ENCODE data around the gene AUTS2. TPM values are rescaled to one million over a fixed set of nuclear protein-coding genes. Genes with fewer than 3 reads are reported as not detected.

The AUTS2 gene
- total and polyA plus RNA-seq, 2 experiments from 2014 or later = 32.0 to 91.0 TPM

- no peak for ATAC-seq
Observed at GRCh38 chr7:70479153-70480021, 881.1 kb downstream of the AUTS2 start.

More at GRCh38 chr7:70479153-70480021, 881.1 kb downstream of the AUTS2 start:
- Mint-ChIP-seq H3K9me3 (no peaks in the 10 kb centered on the region), H3K4me3 (no peak overlapping the region), H3K4me1 (no peaks in the 10 kb centered on the region), H3K27me3 (ENCODE audit: insufficient read depth, low read depth, poor library complexity) (no peaks in the 10 kb centered on the region), H3K36me3 (ENCODE audit: low read depth) (no peaks in the 10 kb centered on the region), H3K27ac (no peak overlapping the region)
- no peak overlapping the region for H2AFZ ChIP-seq
- TF ChIP-seq EZH2 (IDR thresholded peaks at IDR 0.05; ENCODE audit: low read depth, unreplicated experiment) (no peak), ETS1 (IDR thresholded peaks at IDR 0.05) (no peak), STAT1 (IDR thresholded peaks at IDR 0.05; ENCODE audit: unreplicated experiment) (no peak), ZNF331 (CRISPR knock-in tag; IDR thresholded peaks at IDR 0.05; ENCODE audit: low read depth) (no peak), CREB1 (CRISPR knock-in tag; IDR thresholded peaks at IDR 0.05; ENCODE audit: low read depth) (no peak), CTCF (conservative IDR thresholded peaks at IDR 0.05; ENCODE audit: low read depth in 2 of 2) (no peak), JUNB (IDR thresholded peaks at IDR 0.05; ENCODE audit: unreplicated experiment) (no peak), EZH2phosphoT487 (IDR thresholded peaks at IDR 0.05; ENCODE audit: unreplicated experiment) (no peak), NANOG (IDR thresholded peaks at IDR 0.05; ENCODE audit: borderline replicate concordance) (no peak)
- TF ChIP-seq, protein P1, sequence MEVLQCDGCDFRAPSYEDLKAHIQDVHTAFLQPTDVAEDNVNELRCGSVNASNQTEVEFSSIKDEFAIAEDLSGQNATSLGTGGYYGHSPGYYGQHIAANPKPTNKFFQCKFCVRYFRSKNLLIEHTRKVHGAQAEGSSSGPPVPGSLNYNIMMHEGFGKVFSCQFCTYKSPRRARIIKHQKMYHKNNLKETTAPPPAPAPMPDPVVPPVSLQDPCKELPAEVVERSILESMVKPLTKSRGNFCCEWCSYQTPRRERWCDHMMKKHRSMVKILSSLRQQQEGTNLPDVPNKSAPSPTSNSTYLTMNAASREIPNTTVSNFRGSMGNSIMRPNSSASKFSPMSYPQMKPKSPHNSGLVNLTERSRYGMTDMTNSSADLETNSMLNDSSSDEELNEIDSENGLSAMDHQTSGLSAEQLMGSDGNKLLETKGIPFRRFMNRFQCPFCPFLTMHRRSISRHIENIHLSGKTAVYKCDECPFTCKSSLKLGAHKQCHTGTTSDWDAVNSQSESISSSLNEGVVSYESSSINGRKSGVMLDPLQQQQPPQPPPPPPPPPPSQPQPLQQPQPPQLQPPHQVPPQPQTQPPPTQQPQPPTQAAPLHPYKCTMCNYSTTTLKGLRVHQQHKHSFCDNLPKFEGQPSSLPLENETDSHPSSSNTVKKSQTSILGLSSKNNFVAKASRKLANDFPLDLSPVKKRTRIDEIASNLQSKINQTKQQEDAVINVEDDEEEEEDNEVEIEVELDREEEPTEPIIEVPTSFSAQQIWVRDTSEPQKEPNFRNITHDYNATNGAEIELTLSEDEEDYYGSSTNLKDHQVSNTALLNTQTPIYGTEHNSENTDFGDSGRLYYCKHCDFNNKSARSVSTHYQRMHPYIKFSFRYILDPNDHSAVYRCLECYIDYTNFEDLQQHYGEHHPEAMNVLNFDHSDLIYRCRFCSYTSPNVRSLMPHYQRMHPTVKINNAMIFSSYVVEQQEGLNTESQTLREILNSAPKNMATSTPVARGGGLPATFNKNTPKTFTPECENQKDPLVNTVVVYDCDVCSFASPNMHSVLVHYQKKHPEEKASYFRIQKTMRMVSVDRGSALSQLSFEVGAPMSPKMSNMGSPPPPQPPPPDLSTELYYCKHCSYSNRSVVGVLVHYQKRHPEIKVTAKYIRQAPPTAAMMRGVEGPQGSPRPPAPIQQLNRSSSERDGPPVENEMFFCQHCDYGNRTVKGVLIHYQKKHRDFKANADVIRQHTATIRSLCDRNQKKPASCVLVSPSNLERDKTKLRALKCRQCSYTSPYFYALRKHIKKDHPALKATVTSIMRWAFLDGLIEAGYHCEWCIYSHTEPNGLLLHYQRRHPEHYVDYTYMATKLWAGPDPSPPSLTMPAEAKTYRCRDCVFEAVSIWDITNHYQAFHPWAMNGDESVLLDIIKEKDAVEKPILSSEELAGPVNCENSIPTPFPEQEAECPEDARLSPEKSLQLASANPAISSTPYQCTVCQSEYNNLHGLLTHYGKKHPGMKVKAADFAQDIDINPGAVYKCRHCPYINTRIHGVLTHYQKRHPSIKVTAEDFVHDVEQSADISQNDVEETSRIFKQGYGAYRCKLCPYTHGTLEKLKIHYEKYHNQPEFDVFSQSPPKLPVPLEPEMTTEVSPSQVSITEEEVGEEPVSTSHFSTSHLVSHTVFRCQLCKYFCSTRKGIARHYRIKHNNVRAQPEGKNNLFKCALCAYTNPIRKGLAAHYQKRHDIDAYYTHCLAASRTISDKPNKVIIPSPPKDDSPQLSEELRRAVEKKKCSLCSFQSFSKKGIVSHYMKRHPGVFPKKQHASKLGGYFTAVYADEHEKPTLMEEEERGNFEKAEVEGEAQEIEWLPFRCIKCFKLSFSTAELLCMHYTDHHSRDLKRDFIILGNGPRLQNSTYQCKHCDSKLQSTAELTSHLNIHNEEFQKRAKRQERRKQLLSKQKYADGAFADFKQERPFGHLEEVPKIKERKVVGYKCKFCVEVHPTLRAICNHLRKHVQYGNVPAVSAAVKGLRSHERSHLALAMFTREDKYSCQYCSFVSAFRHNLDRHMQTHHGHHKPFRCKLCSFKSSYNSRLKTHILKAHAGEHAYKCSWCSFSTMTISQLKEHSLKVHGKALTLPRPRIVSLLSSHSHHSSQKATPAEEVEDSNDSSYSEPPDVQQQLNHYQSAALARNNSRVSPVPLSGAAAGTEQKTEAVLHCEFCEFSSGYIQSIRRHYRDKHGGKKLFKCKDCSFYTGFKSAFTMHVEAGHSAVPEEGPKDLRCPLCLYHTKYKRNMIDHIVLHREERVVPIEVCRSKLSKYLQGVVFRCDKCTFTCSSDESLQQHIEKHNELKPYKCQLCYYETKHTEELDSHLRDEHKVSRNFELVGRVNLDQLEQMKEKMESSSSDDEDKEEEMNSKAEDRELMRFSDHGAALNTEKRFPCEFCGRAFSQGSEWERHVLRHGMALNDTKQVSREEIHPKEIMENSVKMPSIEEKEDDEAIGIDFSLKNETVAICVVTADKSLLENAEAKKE (CRISPR knock-in tag; IDR thresholded peaks at IDR 0.05) = no peak
- TF ChIP-seq, protein P2, sequence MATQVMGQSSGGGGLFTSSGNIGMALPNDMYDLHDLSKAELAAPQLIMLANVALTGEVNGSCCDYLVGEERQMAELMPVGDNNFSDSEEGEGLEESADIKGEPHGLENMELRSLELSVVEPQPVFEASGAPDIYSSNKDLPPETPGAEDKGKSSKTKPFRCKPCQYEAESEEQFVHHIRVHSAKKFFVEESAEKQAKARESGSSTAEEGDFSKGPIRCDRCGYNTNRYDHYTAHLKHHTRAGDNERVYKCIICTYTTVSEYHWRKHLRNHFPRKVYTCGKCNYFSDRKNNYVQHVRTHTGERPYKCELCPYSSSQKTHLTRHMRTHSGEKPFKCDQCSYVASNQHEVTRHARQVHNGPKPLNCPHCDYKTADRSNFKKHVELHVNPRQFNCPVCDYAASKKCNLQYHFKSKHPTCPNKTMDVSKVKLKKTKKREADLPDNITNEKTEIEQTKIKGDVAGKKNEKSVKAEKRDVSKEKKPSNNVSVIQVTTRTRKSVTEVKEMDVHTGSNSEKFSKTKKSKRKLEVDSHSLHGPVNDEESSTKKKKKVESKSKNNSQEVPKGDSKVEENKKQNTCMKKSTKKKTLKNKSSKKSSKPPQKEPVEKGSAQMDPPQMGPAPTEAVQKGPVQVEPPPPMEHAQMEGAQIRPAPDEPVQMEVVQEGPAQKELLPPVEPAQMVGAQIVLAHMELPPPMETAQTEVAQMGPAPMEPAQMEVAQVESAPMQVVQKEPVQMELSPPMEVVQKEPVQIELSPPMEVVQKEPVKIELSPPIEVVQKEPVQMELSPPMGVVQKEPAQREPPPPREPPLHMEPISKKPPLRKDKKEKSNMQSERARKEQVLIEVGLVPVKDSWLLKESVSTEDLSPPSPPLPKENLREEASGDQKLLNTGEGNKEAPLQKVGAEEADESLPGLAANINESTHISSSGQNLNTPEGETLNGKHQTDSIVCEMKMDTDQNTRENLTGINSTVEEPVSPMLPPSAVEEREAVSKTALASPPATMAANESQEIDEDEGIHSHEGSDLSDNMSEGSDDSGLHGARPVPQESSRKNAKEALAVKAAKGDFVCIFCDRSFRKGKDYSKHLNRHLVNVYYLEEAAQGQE (IDR thresholded peaks at IDR 0.05; ENCODE audit: unreplicated experiment) = no peak
- 0 out of 2 replicates have a peak, but pooled peaks cover 12% of the 10 kb centered on the region for H3K9me2 ChIP-seq (ENCODE audit: insufficient read depth)
- H3K27me3 ChIP-seq (ENCODE audit: insufficient read depth) = no peaks in the 10 kb centered on the region
- H3K4me3 ChIP-seq = no peak overlapping the region
- H3K27ac ChIP-seq (ENCODE audit: low read depth) = no peak overlapping the region
- H3K79me2 ChIP-seq (replicated peaks; ENCODE audit: insufficient read depth) = no peaks in the 10 kb centered on the region
- H3K4me1 ChIP-seq (ENCODE audit: insufficient read depth) = 0 out of 2 replicates have a peak, but pooled peaks cover 3% of the 10 kb centered on the region
- no peaks in the 10 kb centered on the region for H3F3A ChIP-seq (replicated peaks; ENCODE audit: low read depth)
- DNase-seq (ENCODE audit: low spot score) = no peak
- H3K4me2 ChIP-seq = no peak overlapping the region
- H4K20me1 ChIP-seq (replicated peaks; ENCODE audit: insufficient read depth) = no peaks in the 10 kb centered on the region
- no peaks in the 10 kb centered on the region for H3K36me3 ChIP-seq (ENCODE audit: insufficient read depth)

All from GM23338 (cell line).